EH (cell line): ENCODE results near the gene PSMD2.

ENCODE experiments used
- DNase-seq: peaks from one replicate; pipeline ENCODE4 v3.0.0-alpha.2; 2015; ENCODE audit warnings: low read depth

Gene PSMD2

GRCh38 chr3:184357248-184358123, 58.4 kb downstream of the PSMD2 start:
- no peak for DNase-seq

GRCh38 chr3:184358124-184358767, 59.2 kb downstream of the PSMD2 start:
- no peak for DNase-seq
